ENCODE measurements around the gene C1orf105. TPM values are rescaled to one million over a fixed set of nuclear protein-coding genes. Genes with fewer than 3 reads are reported as not detected.

Gene C1orf105
- polyA plus RNA-seq, 1 of the 3 experiments (the other 2 are of a cell fraction) = not detected

GRCh38 chr1:172423336-172423735 is 2.9 kb downstream of the C1orf105 start:
- no peak overlapping the region for H3K4me2 ChIP-seq
- peaks cover 8% of the 10 kb centered on the region for H3F3A ChIP-seq (replicated peaks; ENCODE audit: insufficient read depth)
- no peak overlapping the region for H2AFZ ChIP-seq (ENCODE audit: low read depth)
- H4K20me1 ChIP-seq (ENCODE audit: insufficient read depth) = no peaks in the 10 kb centered on the region
- no peak overlapping the region for H3K4me3 ChIP-seq (ENCODE audit: low read depth in 2 of 2, low read length in 1 of 2)
- no peak overlapping the region for H3K27ac ChIP-seq (ENCODE audit: low read depth in 2 of 2, low read length in 1 of 2)
- CTCF ChIA-PET = interaction anchor here (1.6 kb wide), 1 partner anchor 13 kb away, joined by 3 read pairs; no protein-coding TSS in a partner anchor
- no peaks in the 10 kb centered on the region for H3K9me3 ChIP-seq
- H3K79me2 ChIP-seq (ENCODE audit: insufficient read depth) = no peaks in the 10 kb centered on the region
- no peaks in the 10 kb centered on the region for H3K27me3 ChIP-seq (ENCODE audit: insufficient read depth)
- H3K9ac ChIP-seq = no peak overlapping the region
- 86% methylated on average over 2 of the region's 2 CpGs for WGBS (ENCODE audit: low lambda C conversion rate)
- DNase-seq = no peak
- H3K4me1 ChIP-seq (ENCODE audit: control insufficient read depth in 1 of 2, insufficient read depth in 2 of 2, low read depth in 1 of 2, low read length in 1 of 2) = no peaks in the 10 kb centered on the region; a peak in 1 of 4 replicates
- H3K36me3 ChIP-seq (replicated peaks in 1 of 2; ENCODE audit: control insufficient read depth in 1 of 2, insufficient read depth in 2 of 2, low read length in 1 of 2) = no peaks in the 10 kb centered on the region
- TF ChIP-seq JUND (IDR thresholded peaks at IDR 0.05) (no peak), MAX (IDR thresholded peaks at IDR 0.05; ENCODE audit: low read depth) (no peak), USF2 (IDR thresholded peaks at IDR 0.05; ENCODE audit: borderline replicate concordance, low read depth, low read length) (no peak), RAD21 (IDR thresholded peaks at IDR 0.05; ENCODE audit: low read length) (no peak), ELF1 (IDR thresholded peaks at IDR 0.05) (no peak), TCF12 (IDR thresholded peaks at IDR 0.05) (no peak), FOXM1 (IDR thresholded peaks at IDR 0.05; ENCODE audit: low read depth) (no peak), MXI1 (IDR thresholded peaks at IDR 0.05; ENCODE audit: low read depth, low read length) (no peak), CTCF (IDR thresholded peaks at IDR 0.05) (no peak), YY1 (IDR thresholded peaks at IDR 0.05; ENCODE audit: low read depth) (no peak), FOSL2 (IDR thresholded peaks at IDR 0.05; ENCODE audit: borderline replicate concordance, low read depth) (no peak), REST (IDR thresholded peaks at IDR 0.05; ENCODE audit: low read depth, low read length) (no peak), USF1 (IDR thresholded peaks at IDR 0.05; ENCODE audit: borderline replicate concordance, low read depth) (no peak), MEF2A (IDR thresholded peaks at IDR 0.05; ENCODE audit: borderline replicate concordance, low read depth) (no peak)
- H3K9me2 ChIP-seq = no peaks in the 10 kb centered on the region
- POLR2A ChIA-PET = no interaction called here

Measured in SK-N-SH (cell line).